Lower leg skin (tissue), 4 donors: ENCODE results near the gene KAT6B. TPM values are rescaled to one million over a fixed set of nuclear protein-coding genes. Genes with fewer than 3 reads are reported as not detected.

Experiments
- DNase-seq, 2 donors: peaks; one replicate each; pipeline ENCODE4 v3.0.0-alpha.2; 2019; ENCODE audit warnings: low spot score in 2 of 2
- H3K4me3 ChIP-seq: fragments of 200-600 bp; sonication (generic); 2 replicates; pipeline ENCODE4 v1.5.1; 2017; ENCODE audit warnings: mild to moderate bottlenecking, low read depth; ENCODE audit not compliant: poor library complexity, severe bottlenecking
- POLR2A ChIP-seq, 2 donors: fragments of 450-650 bp; IDR thresholded peaks; one replicate each; pipeline ENCODE4 v1.6.1; 2016 to 2017; ENCODE audit warnings: antibody characterized with exemption in 2 of 2, mild to moderate bottlenecking in 1 of 2, moderate library complexity in 1 of 2
- WGBS, 2 donors: methylation state at CpG; one replicate each; pipeline ENCODE4 v1.1.5; 2018; 5-methylcytosine and 5-hydroxymethylcytosine counted together
- intact Hi-C: fragments of 100-400 bp; cut with DNase I; formaldehyde crosslinking; loops from one replicate; pipeline ENCODE4 v1.15.0; 2023; ENCODE audit warnings: low total_unique reads
- total RNA-seq, 4 donors: library from RNA; depleted of rRNA; stranded (reverse); fragments of >200 nt; gene quantifications; one replicate each; pipeline ENCODE4 v1.1.0, GENCODE V29; 2016
- TF ChIP-seq, protein P1 (sequence below), 3 donors: fragments of 450-650 bp; IDR thresholded peaks; one replicate each; pipeline ENCODE4 v1.5.1; 2016; ENCODE audit warnings: antibody characterized with exemption in 3 of 3, mild to moderate bottlenecking in 3 of 3, moderate library complexity in 2 of 3

KAT6B gene
- total RNA-seq, 4 donors from 2014 or later = 17.2 to 40.1 (median 34.5) TPM

- intact Hi-C loops = no loop called here
- H3K4me3 ChIP-seq = no peak overlapping the region
- TF ChIP-seq, protein P1, sequence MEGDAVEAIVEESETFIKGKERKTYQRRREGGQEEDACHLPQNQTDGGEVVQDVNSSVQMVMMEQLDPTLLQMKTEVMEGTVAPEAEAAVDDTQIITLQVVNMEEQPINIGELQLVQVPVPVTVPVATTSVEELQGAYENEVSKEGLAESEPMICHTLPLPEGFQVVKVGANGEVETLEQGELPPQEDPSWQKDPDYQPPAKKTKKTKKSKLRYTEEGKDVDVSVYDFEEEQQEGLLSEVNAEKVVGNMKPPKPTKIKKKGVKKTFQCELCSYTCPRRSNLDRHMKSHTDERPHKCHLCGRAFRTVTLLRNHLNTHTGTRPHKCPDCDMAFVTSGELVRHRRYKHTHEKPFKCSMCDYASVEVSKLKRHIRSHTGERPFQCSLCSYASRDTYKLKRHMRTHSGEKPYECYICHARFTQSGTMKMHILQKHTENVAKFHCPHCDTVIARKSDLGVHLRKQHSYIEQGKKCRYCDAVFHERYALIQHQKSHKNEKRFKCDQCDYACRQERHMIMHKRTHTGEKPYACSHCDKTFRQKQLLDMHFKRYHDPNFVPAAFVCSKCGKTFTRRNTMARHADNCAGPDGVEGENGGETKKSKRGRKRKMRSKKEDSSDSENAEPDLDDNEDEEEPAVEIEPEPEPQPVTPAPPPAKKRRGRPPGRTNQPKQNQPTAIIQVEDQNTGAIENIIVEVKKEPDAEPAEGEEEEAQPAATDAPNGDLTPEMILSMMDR (IDR thresholded peaks at IDR 0.05) = no peak
- no peak for TF ChIP-seq POLR2A (IDR thresholded peaks at IDR 0.05)
- DNase-seq = no peak
- WGBS, 2 donors = 79 to 96% methylated on average over 5 of the region's 5 CpGs
These were observed 183.0 kb downstream of the KAT6B start for GRCh38 chr10:75009426-75009825.

DNA sequence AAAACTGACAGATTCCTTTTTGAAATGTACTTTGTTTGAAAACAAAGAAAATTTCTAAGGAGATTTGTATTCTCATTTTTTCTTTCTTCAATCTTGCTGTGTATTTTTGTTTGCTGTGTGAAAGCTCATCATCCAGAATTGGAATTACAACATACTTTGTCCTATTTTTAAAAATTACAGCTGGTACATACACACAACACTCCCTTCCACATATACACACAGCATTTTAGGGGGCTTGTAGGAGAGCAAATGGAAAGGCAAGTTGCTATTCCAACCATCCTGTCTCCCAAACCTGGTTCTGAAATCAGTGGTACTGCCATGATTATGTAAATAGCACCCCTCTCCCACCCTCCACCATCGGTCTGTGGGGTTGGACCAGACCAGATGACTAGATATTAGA, 184.0 kb downstream of the KAT6B start:
- no peak for TF ChIP-seq POLR2A (IDR thresholded peaks at IDR 0.05)
- TF ChIP-seq, protein P1 (IDR thresholded peaks at IDR 0.05) = no peak
- WGBS, 2 donors = 100% methylated on average over 1 of the region's 1 CpG

GRCh38 chr10:75011221-75011620, 184.8 kb downstream of the KAT6B start:
- intact Hi-C loops = no loop called here
- H3K4me3 ChIP-seq = no peak overlapping the region
- no peak for DNase-seq
- whole genome bisulfite sequencing, 2 donors = 78 to 79% methylated on average over 1 of the region's 1 CpG
- no peak for TF ChIP-seq POLR2A (IDR thresholded peaks at IDR 0.05)
- TF ChIP-seq, protein P1 (IDR thresholded peaks at IDR 0.05) = no peak

More for the DNA sequence above, 184.0 kb downstream of the KAT6B start:
- intact Hi-C loops = no loop called here
- H3K4me3 ChIP-seq = no peak overlapping the region
- DNase-seq = no peak

- TF ChIP-seq POLR2A (IDR thresholded peaks at IDR 0.05) = no peak
- TF ChIP-seq, protein P1 (IDR thresholded peaks at IDR 0.05) = no peak
- DNase-seq = no peak
- intact Hi-C loops = no loop called here
- no peak overlapping the region for H3K4me3 ChIP-seq
- WGBS, 2 donors = 92 to 99% methylated on average over 8 of the region's 8 CpGs
These were observed 186.1 kb downstream of the KAT6B start for GRCh38 chr10:75012471-75012870.

DNA sequence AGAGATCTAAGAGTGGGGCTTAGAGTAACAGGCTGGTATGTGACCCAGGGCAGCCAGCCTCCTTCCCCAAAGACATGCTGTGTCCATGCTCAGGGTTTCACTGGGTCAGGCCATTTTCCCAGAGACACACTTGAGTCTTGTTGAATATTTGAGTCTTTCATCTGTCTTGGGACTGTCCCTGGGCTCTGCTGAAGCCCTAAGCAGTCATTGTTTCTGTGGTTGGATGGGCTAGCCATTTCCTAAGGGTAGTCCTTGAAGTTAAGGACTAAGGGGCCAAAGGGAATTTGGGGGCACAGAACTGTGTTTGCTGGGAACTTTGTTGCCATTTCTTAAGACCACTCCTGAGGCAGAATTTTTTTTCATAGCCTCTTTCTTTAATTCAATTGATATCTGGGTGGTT, 186.6 kb downstream of the KAT6B start:
- intact Hi-C loops = no loop called here

GRCh38 chr10:75013522-75013921, 187.1 kb downstream of the KAT6B start:
- no peak for TF ChIP-seq POLR2A (IDR thresholded peaks at IDR 0.05)
- TF ChIP-seq, protein P1 (IDR thresholded peaks at IDR 0.05) = no peak
- DNase-seq = no peak
- intact Hi-C loops = no loop called here
- H3K4me3 ChIP-seq = no peak overlapping the region
- WGBS, 2 donors = 88 to 92% methylated on average over 2 of the region's 2 CpGs

More for the DNA sequence above, 186.6 kb downstream of the KAT6B start:
- no peak for TF ChIP-seq POLR2A (IDR thresholded peaks at IDR 0.05)
- TF ChIP-seq, protein P1 (IDR thresholded peaks at IDR 0.05) = no peak
- no peak for DNase-seq
- no peak overlapping the region for H3K4me3 ChIP-seq
